ENCODE results near the gene ZNF775. TPM values are rescaled to one million over a fixed set of nuclear protein-coding genes. Genes with fewer than 3 reads are reported as not detected.

ZNF775 gene
- total RNA-seq, 1 donor from 2014 or later: 13.3 TPM

GRCh38 chr7:150371131-150371995 is 7.8 kb upstream of the ZNF775 start:
- Mint-ChIP-seq H3K36me3 (peaks cover 4% of the 10 kb centered on the region), H3K4me1 (peaks cover 61% of the 10 kb centered on the region), H3K27ac (peak overlapping the region; percentile 99), H3K4me3 (peak overlapping the region; percentile 96), H3K9me3 (no peaks in the 10 kb centered on the region), H3K27me3 (ENCODE audit: low read depth) (no peaks in the 10 kb centered on the region)
- DNase-seq (ENCODE audit: low spot score in 2 of 2, unreplicated experiment in 2 of 2): no peak
- TF ChIP-seq, protein P1, sequence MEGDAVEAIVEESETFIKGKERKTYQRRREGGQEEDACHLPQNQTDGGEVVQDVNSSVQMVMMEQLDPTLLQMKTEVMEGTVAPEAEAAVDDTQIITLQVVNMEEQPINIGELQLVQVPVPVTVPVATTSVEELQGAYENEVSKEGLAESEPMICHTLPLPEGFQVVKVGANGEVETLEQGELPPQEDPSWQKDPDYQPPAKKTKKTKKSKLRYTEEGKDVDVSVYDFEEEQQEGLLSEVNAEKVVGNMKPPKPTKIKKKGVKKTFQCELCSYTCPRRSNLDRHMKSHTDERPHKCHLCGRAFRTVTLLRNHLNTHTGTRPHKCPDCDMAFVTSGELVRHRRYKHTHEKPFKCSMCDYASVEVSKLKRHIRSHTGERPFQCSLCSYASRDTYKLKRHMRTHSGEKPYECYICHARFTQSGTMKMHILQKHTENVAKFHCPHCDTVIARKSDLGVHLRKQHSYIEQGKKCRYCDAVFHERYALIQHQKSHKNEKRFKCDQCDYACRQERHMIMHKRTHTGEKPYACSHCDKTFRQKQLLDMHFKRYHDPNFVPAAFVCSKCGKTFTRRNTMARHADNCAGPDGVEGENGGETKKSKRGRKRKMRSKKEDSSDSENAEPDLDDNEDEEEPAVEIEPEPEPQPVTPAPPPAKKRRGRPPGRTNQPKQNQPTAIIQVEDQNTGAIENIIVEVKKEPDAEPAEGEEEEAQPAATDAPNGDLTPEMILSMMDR (IDR thresholded peaks at IDR 0.05; ENCODE audit: unreplicated experiment): no peak

DNA sequence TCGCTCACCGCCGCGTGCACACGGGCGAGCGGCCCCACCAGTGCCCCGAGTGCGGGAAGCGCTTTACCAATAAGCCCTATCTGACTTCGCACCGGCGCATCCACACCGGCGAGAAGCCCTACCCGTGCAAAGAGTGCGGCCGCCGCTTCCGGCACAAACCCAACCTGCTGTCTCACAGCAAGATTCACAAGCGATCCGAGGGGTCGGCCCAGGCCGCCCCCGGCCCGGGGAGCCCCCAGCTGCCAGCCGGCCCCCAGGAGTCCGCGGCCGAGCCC is 7.2 kb upstream of the ZNF775 start:
- Mint-ChIP-seq H3K4me3 (no peak overlapping the region), H3K36me3 (peaks cover 4% of the 10 kb centered on the region), H3K27ac (no peak overlapping the region), H3K9me3 (no peaks in the 10 kb centered on the region), H3K27me3 (ENCODE audit: low read depth) (no peaks in the 10 kb centered on the region), H3K4me1 (peaks cover 65% of the 10 kb centered on the region)
- TF ChIP-seq, protein P1 (IDR thresholded peaks at IDR 0.05; ENCODE audit: unreplicated experiment): no peak
- DNase-seq (ENCODE audit: low spot score in 2 of 2, unreplicated experiment in 2 of 2): no peak

DNA sequence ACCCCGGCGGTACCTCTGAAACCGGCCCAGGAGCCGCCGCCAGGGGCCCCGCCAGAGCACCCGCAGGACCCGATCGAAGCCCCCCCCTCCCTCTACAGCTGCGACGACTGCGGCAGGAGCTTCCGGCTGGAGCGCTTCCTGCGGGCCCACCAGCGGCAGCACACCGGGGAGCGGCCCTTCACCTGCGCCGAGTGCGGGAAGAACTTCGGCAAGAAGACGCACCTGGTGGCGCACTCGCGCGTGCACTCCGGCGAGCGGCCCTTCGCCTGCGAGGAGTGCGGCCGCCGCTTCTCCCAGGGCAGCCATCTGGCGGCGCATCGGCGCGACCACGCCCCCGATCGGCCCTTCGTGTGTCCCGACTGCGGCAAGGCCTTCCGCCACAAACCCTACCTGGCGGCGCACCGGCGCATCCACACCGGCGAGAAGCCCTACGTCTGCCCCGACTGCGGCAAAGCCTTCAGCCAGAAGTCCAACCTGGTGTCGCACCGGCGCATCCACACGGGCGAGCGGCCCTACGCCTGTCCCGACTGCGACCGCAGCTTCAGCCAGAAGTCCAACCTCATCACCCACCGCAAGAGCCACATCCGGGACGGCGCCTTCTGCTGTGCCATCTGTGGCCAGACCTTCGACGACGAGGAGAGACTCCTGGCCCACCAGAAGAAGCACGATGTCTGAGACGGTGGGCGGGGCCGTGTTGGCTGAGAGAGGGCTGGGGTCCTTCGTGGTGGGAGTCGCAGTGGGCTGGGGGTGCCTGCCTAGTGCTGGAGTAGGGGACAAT is 6.7 kb upstream of the ZNF775 start:
- H3K27me3 Mint-ChIP-seq (ENCODE audit: low read depth): no peaks in the 10 kb centered on the region
- TF ChIP-seq, protein P1 (IDR thresholded peaks at IDR 0.05; ENCODE audit: unreplicated experiment): no peak
- H3K27ac Mint-ChIP-seq: peak overlapping the region; percentile 96
- DNase-seq (ENCODE audit: low spot score in 2 of 2, unreplicated experiment in 2 of 2): no peak
- peaks cover 65% of the 10 kb centered on the region for H3K4me1 Mint-ChIP-seq
- no peaks in the 10 kb centered on the region for H3K9me3 Mint-ChIP-seq
- H3K4me3 Mint-ChIP-seq: no peak overlapping the region
- H3K36me3 Mint-ChIP-seq: peaks cover 4% of the 10 kb centered on the region

GRCh38 chr7:150373049-150373801 is 5.9 kb upstream of the ZNF775 start:
- TF ChIP-seq, protein P1 (IDR thresholded peaks at IDR 0.05; ENCODE audit: unreplicated experiment): no peak
- peak overlapping the region; percentile 48 for H3K4me3 Mint-ChIP-seq
- peaks cover 66% of the 10 kb centered on the region for H3K4me1 Mint-ChIP-seq
- DNase-seq (ENCODE audit: low spot score in 2 of 2, unreplicated experiment in 2 of 2): no peak
- no peaks in the 10 kb centered on the region for H3K9me3 Mint-ChIP-seq
- H3K36me3 Mint-ChIP-seq: peaks cover 4% of the 10 kb centered on the region
- peak overlapping the region; percentile 96 for H3K27ac Mint-ChIP-seq
- no peaks in the 10 kb centered on the region for H3K27me3 Mint-ChIP-seq (ENCODE audit: low read depth)

- Mint-ChIP-seq H3K27ac (peak overlapping the region; percentile 96), H3K4me3 (peak overlapping the region; percentile 48), H3K27me3 (ENCODE audit: low read depth) (no peaks in the 10 kb centered on the region), H3K9me3 (no peaks in the 10 kb centered on the region), H3K4me1 (peaks cover 66% of the 10 kb centered on the region), H3K36me3 (peaks cover 4% of the 10 kb centered on the region)
- TF ChIP-seq, protein P1 (IDR thresholded peaks at IDR 0.05; ENCODE audit: unreplicated experiment): no peak
- no peak for DNase-seq (ENCODE audit: low spot score in 2 of 2, unreplicated experiment in 2 of 2)
Observed at GRCh38 chr7:150374026-150374425, 5.1 kb upstream of the ZNF775 start.

Data from mesothelial cell of epicardium (in vitro differentiated cells).